ENCODE measurements around the gene CSRNP3. TPM values are rescaled to one million over a fixed set of nuclear protein-coding genes. Genes with fewer than 3 reads are reported as not detected.

CSRNP3 gene
- total RNA-seq, 2 donors from 2014 or later, result not detected

DNA sequence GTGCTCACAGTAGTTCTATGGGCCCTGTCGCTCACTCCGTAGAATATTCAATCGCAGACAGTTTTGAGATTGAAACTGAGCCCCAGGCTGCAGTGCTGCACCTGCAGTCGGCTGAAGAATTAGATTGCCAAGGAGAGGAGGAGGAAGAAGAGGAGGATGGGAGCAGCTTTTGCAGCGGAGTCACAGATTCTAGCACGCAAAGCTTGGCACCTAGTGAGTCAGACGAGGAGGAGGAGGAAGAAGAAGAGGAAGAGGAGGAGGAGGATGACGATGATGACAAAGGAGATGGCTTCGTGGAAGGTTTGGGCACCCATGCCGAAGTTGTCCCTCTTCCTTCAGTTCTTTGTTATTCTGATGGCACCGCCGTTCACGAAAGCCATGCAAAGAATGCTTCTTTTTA, 209.4 kb downstream of the CSRNP3 start:
- DNase-seq, result no peak
- H3K27ac Mint-ChIP-seq, result no peak overlapping the region
- H3K36me3 Mint-ChIP-seq (ENCODE audit: low read depth), result peaks cover 3% of the 10 kb centered on the region
- no peak overlapping the region for H3K4me3 Mint-ChIP-seq
- peaks cover 24% of the 10 kb centered on the region for H3K27me3 Mint-ChIP-seq
- H3K9me3 ChIP-seq (ENCODE audit: control insufficient read depth, low read length, poor library complexity, severe bottlenecking), result no peaks in the 10 kb centered on the region
- no peaks in the 10 kb centered on the region for H3K4me1 Mint-ChIP-seq
- ATAC-seq, result no peak

DNA sequence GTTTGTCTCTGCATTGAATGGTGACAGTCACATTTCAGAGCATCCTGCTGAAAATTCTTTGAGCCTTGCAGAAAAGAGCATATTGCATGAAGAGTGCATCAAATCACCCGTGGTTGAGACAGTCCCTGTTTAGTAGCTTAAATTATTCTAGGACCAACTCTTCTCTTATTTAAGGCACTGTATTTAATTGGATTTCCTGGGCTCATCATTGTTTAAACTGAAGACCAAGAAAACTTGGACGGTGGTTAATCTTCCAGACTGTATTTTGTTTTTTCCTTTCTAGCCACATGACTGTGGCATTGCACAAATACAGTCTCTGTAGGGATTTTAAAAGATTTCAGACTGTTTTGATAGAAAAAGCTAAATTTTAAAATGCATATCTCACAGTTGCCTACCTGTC, 210.1 kb downstream of the CSRNP3 start:
- H3K9me3 ChIP-seq (ENCODE audit: control insufficient read depth, low read length, poor library complexity, severe bottlenecking), result no peaks in the 10 kb centered on the region
- Mint-ChIP-seq H3K36me3 (ENCODE audit: low read depth) (peaks cover 3% of the 10 kb centered on the region), H3K4me3 (no peak overlapping the region), H3K27me3 (peaks cover 28% of the 10 kb centered on the region), H3K4me1 (no peaks in the 10 kb centered on the region), H3K27ac (no peak overlapping the region)
- DNase-seq (no peak), ATAC-seq (no peak)

DNA sequence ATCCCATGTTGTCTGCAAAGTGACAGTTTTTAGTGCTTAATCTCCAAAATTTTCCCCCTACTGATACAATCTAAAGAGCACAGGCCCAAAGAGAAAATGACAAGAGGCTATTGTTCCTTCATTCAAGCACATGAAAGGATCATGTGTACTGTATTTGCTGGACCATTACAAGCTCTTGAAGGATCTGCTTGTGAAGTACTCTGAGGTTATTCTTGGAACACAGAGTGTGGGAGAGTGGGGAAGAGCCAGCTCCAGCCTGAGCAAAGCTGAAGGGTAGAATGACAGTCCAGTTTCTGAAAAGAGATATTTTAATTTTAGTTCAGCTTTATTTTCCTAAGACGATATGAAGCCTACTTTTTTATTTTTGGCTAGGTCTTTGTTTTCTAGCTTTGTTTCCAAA, 212.3 kb downstream of the CSRNP3 start:
- H3K9me3 ChIP-seq (ENCODE audit: control insufficient read depth, low read length, poor library complexity, severe bottlenecking), result no peaks in the 10 kb centered on the region
- Mint-ChIP-seq H3K27ac (no peak overlapping the region), H3K4me1 (no peaks in the 10 kb centered on the region), H3K36me3 (ENCODE audit: low read depth) (peaks cover 3% of the 10 kb centered on the region), H3K27me3 (peaks cover 26% of the 10 kb centered on the region), H3K4me3 (no peak overlapping the region)
- ATAC-seq (no peak), DNase-seq (no peak)

DNA sequence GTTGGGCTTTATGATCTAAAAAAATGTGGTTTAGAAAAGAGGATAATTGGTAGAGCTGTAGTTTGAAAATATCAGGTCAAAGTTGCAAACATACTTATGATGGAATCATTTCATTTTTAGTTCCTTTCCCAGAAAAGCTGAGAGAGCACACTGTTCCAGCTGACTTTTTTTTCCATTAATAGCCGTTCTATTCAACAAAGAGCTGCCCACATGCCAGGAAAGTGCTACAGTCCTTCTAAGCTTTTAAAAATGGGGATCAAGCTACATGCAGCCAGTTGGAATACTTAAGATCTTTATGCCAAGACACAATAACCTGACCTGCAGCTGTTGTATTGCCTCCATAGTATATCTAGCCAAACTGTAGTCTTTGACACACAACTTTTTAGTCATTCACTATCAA, 213.0 kb downstream of the CSRNP3 start:
- DNase-seq (no peak), ATAC-seq (no peak)
- no peaks in the 10 kb centered on the region for H3K4me1 Mint-ChIP-seq
- peaks cover 3% of the 10 kb centered on the region for H3K36me3 Mint-ChIP-seq (ENCODE audit: low read depth)
- no peak overlapping the region for H3K4me3 Mint-ChIP-seq
- peaks cover 33% of the 10 kb centered on the region for H3K27me3 Mint-ChIP-seq
- H3K27ac Mint-ChIP-seq, result no peak overlapping the region
- H3K9me3 ChIP-seq (ENCODE audit: control insufficient read depth, low read length, poor library complexity, severe bottlenecking), result no peaks in the 10 kb centered on the region

DNA sequence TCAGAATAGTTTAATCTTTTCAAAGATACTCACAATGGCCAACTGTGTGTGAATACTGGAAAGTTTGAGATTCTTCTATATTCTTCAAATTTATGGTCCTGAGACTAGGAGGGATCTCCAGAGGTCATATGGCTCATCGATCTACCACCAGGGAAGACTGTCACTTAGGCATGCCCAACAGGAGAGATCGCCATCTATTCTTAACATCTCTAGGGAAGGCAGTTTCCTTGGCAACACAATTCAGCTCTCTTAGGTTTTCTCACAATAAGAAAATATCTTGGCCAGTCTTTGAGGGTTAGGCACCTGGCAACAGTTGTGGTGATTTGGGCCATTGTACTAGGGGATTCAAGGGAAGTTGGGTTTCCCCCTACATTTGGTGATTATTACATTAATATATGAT, 217.3 kb downstream of the CSRNP3 start:
- H3K4me1 Mint-ChIP-seq, result no peaks in the 10 kb centered on the region
- H3K27ac Mint-ChIP-seq, result no peak overlapping the region
- DNase-seq (no peak), ATAC-seq (no peak)
- peaks cover 27% of the 10 kb centered on the region for H3K27me3 Mint-ChIP-seq
- no peak overlapping the region for H3K4me3 Mint-ChIP-seq
- no peaks in the 10 kb centered on the region for H3K9me3 ChIP-seq (ENCODE audit: control insufficient read depth, low read length, poor library complexity, severe bottlenecking)
- no peaks in the 10 kb centered on the region for H3K36me3 Mint-ChIP-seq (ENCODE audit: low read depth)

DNA sequence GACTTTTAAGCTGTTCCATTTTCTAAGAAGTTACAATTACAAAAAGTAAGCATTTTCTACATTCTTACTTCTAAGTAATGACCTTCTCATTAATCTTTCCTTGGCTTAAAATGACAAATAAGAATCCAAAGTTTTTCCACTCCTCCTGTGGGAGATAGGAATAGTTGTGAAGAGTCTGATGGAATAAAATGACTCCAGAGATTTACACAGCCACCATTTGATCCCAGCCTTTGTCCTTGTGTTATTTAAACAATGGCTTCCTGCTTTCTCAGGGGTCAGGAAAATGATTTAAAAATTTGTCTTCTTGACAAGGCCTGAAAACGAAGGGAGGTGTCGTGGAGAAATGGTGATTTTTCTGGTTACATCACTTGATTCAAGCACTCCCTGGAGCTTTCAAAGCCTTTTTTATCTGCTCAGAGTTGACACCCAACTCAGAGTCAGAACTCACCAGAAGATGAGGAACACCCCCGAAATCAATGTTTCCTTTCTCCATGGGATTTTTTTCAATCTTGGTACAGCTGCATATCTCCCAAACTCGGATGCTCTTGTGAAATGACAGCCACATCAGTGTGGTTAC, 218.0 kb downstream of the CSRNP3 start:
- H3K4me1 Mint-ChIP-seq, result no peaks in the 10 kb centered on the region

DNA sequence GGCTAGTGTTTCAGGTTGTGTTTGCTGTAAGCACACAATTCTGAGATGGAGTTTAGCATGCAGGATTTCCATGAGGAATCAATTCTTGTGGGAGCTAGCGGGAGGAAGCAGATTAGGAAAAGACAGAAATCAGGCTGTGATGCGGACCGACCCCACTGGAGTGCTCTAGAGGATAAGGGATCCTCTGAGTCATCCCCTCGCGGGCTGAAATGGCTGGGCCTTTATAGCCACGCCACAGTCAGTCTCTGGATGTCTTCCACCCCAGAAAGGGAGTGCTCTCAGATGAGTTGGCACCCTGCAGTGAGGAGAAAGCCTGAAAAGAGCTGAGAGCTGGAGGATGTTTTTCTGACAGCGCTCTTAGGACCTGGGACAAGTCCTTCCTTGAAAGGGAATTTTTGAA, 222.1 kb downstream of the CSRNP3 start:
- Mint-ChIP-seq H3K4me3 (no peak overlapping the region), H3K27ac (no peak overlapping the region), H3K36me3 (ENCODE audit: low read depth) (no peaks in the 10 kb centered on the region), H3K27me3 (peaks cover 30% of the 10 kb centered on the region), H3K4me1 (no peaks in the 10 kb centered on the region)
- H3K9me3 ChIP-seq (ENCODE audit: control insufficient read depth, low read length, poor library complexity, severe bottlenecking), result no peaks in the 10 kb centered on the region
- ATAC-seq (no peak), DNase-seq (no peak)

More for the DNA sequence above, 218.0 kb downstream of the CSRNP3 start:
- peaks cover 24% of the 10 kb centered on the region for H3K27me3 Mint-ChIP-seq
- no peak overlapping the region for H3K27ac Mint-ChIP-seq
- no peaks in the 10 kb centered on the region for H3K36me3 Mint-ChIP-seq (ENCODE audit: low read depth)
- no peaks in the 10 kb centered on the region for H3K9me3 ChIP-seq (ENCODE audit: control insufficient read depth, low read length, poor library complexity, severe bottlenecking)
- ATAC-seq (no peak), DNase-seq (no peak)
- H3K4me3 Mint-ChIP-seq, result no peak overlapping the region

DNA sequence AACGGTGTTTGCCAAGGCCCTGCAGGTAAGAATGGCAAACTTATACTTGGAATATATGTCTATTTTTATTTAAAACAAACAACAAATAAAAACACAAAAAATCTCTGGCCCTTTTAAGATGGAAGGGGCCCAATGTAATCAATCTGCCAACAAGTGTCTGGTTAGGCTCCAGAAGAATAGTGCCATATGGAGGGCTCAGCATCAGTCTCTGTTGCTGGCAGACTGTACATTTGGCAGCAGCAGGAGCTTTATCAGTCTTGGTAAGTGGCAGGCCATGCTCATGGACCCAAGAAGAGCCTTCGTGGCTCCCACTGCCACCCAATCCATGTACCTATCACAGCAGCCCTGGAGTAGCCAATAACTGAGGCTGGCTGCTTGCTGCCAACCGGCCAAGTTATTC, 223.4 kb downstream of the CSRNP3 start:
- no peak for DNase-seq
- no peak overlapping the region for H3K27ac Mint-ChIP-seq
- H3K27me3 Mint-ChIP-seq, result peaks cover 31% of the 10 kb centered on the region
- ATAC-seq, result no peak
- no peaks in the 10 kb centered on the region for H3K9me3 ChIP-seq (ENCODE audit: control insufficient read depth, low read length, poor library complexity, severe bottlenecking)
- H3K4me3 Mint-ChIP-seq, result no peak overlapping the region
- H3K4me1 Mint-ChIP-seq, result no peaks in the 10 kb centered on the region
- H3K36me3 Mint-ChIP-seq (ENCODE audit: low read depth), result no peaks in the 10 kb centered on the region

DNA sequence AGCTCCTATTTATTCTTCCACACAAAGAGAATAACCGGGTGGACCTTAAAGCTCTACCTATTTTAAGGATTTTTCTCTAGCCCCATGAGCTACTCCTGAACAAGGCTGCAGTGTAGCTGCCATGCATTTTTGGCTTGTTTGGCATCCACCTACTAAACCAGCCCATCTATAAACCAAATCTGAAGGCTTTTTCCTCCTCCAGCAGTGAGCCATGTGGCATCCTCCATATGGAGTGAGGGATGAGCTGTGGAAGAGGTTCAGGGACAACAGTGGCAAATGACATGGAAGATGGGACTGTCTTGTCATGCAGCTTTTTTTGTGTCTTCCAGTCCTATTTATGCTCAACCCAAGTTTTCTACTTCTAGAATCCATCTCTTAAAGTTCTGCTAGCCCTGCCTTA, 224.3 kb downstream of the CSRNP3 start:
- no peaks in the 10 kb centered on the region for H3K9me3 ChIP-seq (ENCODE audit: control insufficient read depth, low read length, poor library complexity, severe bottlenecking)
- no peak overlapping the region for H3K4me3 Mint-ChIP-seq
- no peaks in the 10 kb centered on the region for H3K4me1 Mint-ChIP-seq
- DNase-seq (no peak), ATAC-seq (no peak)
- peaks cover 37% of the 10 kb centered on the region for H3K27me3 Mint-ChIP-seq
- no peak overlapping the region for H3K27ac Mint-ChIP-seq
- H3K36me3 Mint-ChIP-seq (ENCODE audit: low read depth), result no peaks in the 10 kb centered on the region

DNA sequence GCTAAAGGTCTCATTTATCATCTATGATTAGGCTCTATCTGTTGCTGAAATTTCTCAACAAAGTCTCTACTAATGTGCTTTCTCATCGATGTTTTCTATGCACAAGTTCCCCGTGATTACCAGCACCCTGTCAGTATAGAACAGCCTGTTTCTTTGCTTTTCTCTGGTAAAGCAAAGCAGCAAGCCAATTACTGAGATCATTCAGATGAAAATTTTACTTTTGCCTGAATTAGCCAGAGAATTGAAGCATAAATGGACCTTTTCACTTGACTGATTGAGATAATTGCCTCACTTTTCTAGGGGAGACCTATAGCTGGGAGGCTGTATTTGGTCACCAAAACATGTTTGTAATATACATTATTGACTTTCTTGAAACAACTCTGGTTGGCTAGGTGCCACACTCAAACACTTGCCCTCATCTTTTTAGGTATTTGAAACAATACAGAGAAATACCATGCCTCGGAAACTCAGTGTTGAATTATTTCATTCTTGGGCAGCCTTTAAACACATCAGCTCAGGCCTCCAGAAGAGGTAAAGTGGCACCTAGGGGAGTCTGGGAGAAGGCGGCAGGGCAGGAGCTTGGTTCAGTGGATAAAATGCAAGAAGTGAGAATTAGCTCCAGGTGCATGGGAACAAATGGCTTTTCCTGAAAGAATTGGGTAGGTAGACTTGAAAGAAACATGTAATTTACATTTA, 228.4 kb downstream of the CSRNP3 start:
- Mint-ChIP-seq H3K4me1 (no peaks in the 10 kb centered on the region), H3K36me3 (ENCODE audit: low read depth) (no peaks in the 10 kb centered on the region), H3K4me3 (no peak overlapping the region), H3K27ac (no peak overlapping the region), H3K27me3 (peaks cover 33% of the 10 kb centered on the region)
- DNase-seq (no peak), ATAC-seq (no peak)
- H3K9me3 ChIP-seq (ENCODE audit: control insufficient read depth, low read length, poor library complexity, severe bottlenecking), result no peaks in the 10 kb centered on the region

DNA sequence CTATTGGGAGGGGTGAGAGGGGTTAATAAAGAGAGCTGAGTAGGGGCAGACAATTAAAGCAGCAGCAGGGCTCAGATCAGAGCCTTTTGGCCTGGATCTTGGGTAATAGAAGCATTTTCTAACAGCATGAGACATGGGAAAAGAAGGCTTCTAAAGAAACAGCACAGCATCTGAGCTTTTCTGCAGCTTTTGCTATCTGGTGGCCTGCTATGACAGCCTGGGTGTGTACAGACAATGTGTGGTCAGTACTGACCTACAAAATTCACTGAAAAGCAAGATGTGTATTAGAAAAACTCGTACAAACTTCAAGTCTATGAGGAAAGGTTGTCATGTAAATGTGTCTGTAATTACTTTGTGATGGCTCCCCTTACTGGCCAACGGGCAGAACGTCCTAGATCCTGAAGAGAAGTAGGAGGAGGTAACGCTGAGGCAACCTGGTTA, 229.0 kb downstream of the CSRNP3 start:
- H3K27me3 Mint-ChIP-seq, result peaks cover 35% of the 10 kb centered on the region
- no peaks in the 10 kb centered on the region for H3K4me1 Mint-ChIP-seq
- H3K27ac Mint-ChIP-seq, result no peak overlapping the region
- no peak for ATAC-seq
- H3K36me3 Mint-ChIP-seq (ENCODE audit: low read depth), result no peaks in the 10 kb centered on the region
- H3K4me3 Mint-ChIP-seq, result no peak overlapping the region
- no peak for DNase-seq
- H3K9me3 ChIP-seq (ENCODE audit: control insufficient read depth, low read length, poor library complexity, severe bottlenecking), result no peaks in the 10 kb centered on the region

DNA sequence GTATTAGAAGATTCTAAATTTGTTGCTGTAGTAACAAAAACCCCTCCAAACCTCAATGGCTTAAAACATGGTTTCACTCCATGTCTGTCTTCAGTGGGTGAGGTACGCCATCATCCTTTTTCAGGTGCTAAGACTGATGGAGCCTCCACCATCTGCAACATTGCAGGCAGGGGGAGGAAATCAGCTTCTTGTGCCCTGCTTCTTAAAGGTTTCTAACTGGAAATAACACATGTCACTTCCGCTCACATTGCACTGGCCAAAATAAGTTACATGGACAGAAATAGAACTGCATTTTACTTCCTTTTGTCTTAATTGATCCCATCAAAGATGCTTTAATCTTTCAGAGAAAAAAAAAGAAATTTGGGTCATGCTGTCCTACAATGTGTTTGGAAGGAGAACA, 230.4 kb downstream of the CSRNP3 start:
- DNase-seq, result no peak
- no peaks in the 10 kb centered on the region for H3K9me3 ChIP-seq (ENCODE audit: control insufficient read depth, low read length, poor library complexity, severe bottlenecking)
- Mint-ChIP-seq H3K4me3 (no peak overlapping the region), H3K36me3 (ENCODE audit: low read depth) (peaks cover 2% of the 10 kb centered on the region), H3K4me1 (no peaks in the 10 kb centered on the region), H3K27ac (no peak overlapping the region), H3K27me3 (peaks cover 33% of the 10 kb centered on the region)
- no peak for ATAC-seq

DNA sequence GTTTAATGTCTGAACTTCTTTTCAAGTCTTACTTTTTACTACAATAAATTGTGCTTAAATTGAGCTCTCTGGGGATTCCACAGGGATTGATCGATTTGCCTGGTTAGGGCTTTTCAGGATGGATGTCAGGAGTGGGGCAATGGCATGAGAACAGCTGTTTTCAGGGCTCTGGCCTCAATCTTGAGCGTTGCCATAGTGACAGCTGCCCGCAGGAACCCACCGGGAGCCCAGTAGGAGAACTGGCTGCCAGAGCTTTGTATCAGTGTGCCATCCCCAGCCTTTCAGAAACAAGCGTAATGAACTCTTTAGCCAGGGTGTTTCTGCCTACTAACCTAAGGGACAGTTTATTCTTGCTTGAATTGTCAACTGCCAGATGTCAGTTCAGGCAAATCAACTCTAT, 231.0 kb downstream of the CSRNP3 start:
- H3K4me1 Mint-ChIP-seq, result no peaks in the 10 kb centered on the region
- H3K27ac Mint-ChIP-seq, result no peak overlapping the region
- DNase-seq (no peak), ATAC-seq (no peak)
- peaks cover 2% of the 10 kb centered on the region for H3K36me3 Mint-ChIP-seq (ENCODE audit: low read depth)
- H3K27me3 Mint-ChIP-seq, result peaks cover 38% of the 10 kb centered on the region
- no peak overlapping the region for H3K4me3 Mint-ChIP-seq
- H3K9me3 ChIP-seq (ENCODE audit: control insufficient read depth, low read length, poor library complexity, severe bottlenecking), result no peaks in the 10 kb centered on the region

DNA sequence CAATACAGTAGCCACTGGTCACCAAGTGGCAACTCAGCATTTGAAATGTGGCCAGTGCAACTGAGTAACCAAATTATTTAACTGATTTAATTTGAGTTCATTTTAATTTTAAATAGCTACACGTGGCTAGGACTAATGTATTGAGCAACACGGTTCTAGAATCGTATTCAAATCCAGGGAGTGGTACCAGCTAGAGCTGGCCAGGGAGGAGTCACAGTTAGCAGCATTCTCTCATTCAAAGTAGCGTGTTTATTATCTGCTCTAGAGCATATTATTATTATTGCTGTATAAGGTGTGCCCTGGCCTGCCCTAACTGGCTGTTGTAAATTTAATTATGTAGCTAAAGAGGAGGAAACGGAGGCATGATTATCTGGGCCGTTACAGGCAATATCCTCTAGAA, 231.6 kb downstream of the CSRNP3 start:
- peaks cover 37% of the 10 kb centered on the region for H3K27me3 Mint-ChIP-seq

More for the DNA sequence above, 231.6 kb downstream of the CSRNP3 start:
- Mint-ChIP-seq H3K4me3 (no peak overlapping the region), H3K4me1 (no peaks in the 10 kb centered on the region), H3K36me3 (ENCODE audit: low read depth) (peaks cover 2% of the 10 kb centered on the region), H3K27ac (no peak overlapping the region)
- no peaks in the 10 kb centered on the region for H3K9me3 ChIP-seq (ENCODE audit: control insufficient read depth, low read length, poor library complexity, severe bottlenecking)
- ATAC-seq (no peak), DNase-seq (no peak)

All from T-helper 17 cell (primary cell).